AG10803 (cell line): ENCODE results near the gene GRIN2C.

Source experiments
- DNase-seq: peaks from one replicate; pipeline ENCODE4 v3.0.0; 2010; ENCODE audit warnings: low read depth
- H3K4me3 ChIP-seq: 2 replicates; pipeline ENCODE4 v1.5.1; 2011; ENCODE audit warnings: mild to moderate bottlenecking, low read length, control low read depth
- TF ChIP-seq, protein P1 (sequence below): conservative IDR thresholded peaks from 2 replicates; pipeline ENCODE4 v1.5.1; 2011; ENCODE audit warnings: mild to moderate bottlenecking, low read length, control low read depth, inconsistent platforms

GRIN2C gene

DNA sequence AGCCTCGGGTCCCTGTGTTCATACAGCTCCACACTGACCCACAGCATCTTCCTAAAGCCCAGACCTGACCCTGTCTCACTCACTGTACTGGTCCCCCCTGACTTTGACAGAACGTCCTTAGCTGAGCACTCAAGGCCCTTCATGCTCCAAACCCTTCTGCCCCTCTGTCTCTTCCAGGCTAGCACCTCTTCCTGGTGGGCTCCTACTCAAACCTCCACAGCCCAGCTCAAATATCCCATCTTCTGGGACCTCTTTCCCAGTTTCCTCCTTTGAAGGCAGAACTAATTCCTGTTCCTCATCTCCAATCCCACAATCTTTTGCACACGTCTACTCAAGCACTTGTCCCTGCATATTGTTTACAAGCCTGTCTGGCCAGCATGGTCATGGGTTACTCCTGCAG is 8.8 kb downstream of the GRIN2C start:
- no peak overlapping the region for H3K4me3 ChIP-seq
- DNase-seq = no peak
- TF ChIP-seq, protein P1, sequence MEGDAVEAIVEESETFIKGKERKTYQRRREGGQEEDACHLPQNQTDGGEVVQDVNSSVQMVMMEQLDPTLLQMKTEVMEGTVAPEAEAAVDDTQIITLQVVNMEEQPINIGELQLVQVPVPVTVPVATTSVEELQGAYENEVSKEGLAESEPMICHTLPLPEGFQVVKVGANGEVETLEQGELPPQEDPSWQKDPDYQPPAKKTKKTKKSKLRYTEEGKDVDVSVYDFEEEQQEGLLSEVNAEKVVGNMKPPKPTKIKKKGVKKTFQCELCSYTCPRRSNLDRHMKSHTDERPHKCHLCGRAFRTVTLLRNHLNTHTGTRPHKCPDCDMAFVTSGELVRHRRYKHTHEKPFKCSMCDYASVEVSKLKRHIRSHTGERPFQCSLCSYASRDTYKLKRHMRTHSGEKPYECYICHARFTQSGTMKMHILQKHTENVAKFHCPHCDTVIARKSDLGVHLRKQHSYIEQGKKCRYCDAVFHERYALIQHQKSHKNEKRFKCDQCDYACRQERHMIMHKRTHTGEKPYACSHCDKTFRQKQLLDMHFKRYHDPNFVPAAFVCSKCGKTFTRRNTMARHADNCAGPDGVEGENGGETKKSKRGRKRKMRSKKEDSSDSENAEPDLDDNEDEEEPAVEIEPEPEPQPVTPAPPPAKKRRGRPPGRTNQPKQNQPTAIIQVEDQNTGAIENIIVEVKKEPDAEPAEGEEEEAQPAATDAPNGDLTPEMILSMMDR = no peak

DNA sequence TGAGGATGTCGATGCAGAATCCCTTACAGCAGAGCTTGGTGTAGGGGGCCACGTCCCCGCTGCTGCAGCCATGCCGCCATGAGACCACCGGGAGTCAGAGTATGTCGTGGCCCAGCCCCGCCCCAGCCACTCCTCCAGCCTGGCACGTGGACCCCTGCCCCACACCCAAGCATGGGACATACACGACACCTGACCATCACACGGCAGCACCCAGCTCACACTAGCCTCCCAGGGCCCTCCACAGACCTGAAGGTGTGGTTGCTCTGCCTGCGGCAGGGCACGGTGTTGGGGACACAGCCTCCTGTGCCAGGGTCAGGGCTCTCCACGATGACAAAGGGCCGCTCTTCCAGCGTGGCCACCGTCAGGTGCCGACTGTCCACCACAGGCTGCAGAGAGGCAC is 9.4 kb downstream of the GRIN2C start:
- TF ChIP-seq, protein P1 = no peak
- no peak for DNase-seq
- H3K4me3 ChIP-seq = no peak overlapping the region

DNA sequence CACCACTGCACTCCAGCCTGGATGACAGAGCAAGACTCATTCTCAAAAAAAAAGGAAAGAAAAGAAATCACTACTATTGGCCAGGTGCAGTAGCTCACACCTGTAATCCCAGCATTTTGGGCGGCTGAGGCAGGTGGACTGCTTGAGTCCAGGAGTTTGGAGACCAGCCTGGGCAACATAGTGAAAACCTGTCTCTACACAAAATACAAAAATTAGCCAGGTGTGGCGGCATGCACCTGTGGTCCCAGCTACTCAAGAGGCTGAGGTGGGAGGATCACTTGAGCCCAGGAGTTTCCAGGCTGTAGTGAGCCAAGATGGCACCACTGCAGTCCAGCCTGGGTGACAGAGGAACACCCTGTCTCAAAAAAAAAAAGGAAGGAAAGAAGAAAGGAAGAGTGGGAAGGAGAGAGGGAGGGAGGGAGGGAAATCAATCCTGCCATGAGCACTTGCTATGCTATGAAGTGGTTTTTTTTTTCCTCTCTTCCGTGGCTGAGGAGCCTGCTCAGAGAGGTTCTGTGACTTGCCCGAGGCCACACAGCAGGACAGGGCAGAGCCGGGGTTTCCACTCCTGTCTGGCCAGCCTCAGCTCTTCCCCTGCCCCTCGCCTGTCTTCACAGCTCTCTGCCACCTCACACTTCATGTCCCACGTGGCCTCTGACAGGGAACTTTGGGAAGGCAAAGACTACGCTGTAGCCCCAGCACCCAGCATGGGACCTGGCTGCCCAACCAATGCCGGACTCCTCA is 10.9 kb downstream of the GRIN2C start:
- no peak overlapping the region for H3K4me3 ChIP-seq
- DNase-seq = no peak
- TF ChIP-seq, protein P1 = no peak

DNA sequence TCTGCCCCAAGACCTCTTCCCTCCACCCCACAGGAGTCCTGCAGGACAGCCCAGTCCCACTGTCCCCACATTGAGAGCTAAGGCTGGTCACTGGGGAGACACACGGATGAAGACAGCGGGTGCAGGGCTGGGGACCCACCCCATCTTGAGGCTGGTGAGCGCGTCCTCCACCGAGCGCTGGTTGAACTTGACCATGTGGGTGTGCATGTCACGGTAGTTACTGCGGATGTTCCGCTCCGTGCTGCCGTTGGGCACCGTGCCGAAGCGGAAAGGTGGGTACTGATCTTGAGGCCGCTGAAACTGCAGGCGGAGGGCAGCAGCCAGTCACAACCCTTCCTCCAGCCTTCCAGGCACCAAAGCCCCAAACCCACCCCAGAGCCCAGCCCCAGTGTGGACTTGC is 13.1 kb downstream of the GRIN2C start:
- H3K4me3 ChIP-seq = no peak overlapping the region
- TF ChIP-seq, protein P1 = no peak
- no peak for DNase-seq

DNA sequence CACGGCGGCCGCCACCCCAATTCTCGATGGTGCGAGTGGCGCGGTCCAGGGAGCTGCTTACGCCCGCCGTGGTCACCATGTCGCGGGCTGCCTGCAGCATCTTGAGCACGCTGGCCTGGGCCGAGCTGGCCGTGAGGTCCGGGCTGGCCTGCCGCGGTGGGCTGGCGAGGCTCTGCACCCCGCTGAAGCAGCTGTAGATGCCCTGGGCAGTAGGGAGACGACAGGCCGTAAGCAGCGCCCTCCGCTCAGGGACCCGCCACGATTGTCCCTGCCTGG is 16.4 kb downstream of the GRIN2C start:
- no peak overlapping the region for H3K4me3 ChIP-seq
- no peak for DNase-seq
- TF ChIP-seq, protein P1 = no peak

DNA sequence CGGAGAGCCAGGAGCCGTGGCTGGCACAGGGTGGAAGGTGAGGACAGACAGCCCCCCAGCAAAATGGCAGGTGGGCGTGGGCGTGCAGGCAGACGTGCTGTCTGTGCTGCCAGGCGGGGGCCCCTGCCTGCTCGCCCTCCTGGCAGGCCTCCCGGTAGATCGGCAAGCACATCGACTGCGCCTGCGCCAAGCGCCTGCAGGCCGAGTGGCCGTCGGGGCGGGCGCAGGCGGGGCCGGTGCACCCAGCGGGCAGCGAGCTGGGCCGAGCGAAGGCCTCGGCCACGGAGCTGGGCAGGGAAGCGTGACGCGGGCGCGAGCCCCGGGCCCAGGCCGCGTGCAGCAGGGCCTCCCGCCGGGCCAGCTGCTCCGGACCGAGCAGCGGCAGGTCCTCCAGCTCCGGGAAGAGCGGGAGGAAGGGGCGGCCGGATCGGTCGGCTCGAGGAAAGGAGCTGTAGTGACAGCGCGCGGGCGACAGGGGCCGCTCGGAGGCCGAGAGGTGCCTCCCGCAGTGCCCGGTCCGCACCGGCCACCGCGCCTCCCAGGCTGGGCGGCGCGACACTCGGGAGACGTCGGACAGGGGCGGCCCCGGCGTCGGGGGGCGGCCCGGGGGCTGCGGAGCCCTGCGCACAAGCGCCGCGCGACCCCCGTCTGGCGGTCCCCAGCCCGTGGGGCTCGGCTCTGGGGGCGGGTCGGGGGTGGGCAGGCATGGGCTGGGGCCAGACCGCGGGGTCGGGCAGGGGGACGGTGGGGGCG is 16.9 kb downstream of the GRIN2C start:
- peak overlapping the region; percentile 17; the same call in 1 of the 2 replicates for H3K4me3 ChIP-seq
- peak; percentile 53 for DNase-seq
- TF ChIP-seq, protein P1 = peak; percentile 45

DNA sequence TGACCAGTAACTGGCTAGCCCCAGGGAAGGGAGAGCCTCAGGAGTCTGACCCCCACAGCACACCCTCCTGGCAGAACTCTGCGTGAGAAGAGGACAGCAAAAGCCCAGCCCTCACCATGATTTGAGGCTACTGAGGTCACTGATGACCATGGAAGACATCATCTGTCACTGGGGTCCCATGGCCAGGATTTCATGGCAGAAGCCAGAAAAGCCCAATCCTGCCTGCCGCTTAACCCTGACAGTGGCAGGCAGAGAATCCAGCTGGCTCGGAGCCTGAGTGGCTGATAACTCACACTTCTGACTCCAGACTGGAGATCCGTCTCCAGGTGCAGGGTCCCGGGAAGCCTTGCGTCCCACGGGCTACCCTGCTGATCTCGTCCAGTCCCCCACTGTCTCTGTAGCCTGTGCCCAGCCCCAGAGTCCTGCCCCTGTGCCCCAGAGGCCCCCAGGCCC is 17.5 kb downstream of the GRIN2C start:
- H3K4me3 ChIP-seq = 0 out of 2 replicates have a peak overlapping the region, but pooled peaks have one; percentile 15
- DNase-seq = no peak
- TF ChIP-seq, protein P1 = no peak
